Bronchial epithelial cell (primary cell): ENCODE results near the gene CA6. TPM values are rescaled to one million over a fixed set of nuclear protein-coding genes. Genes with fewer than 3 reads are reported as not detected.

Source experiments
- DNase-seq: peaks from one replicate; pipeline ENCODE4 v3.0.0-alpha.2; 2010; ENCODE audit warnings: low read depth
- FAIRE-seq: peaks from 2 replicates; lab custom pipeline; 2011; peaks lifted over from hg19 to GRCh38; lab: Jason Lieb, UNC
- H3K27me3 ChIP-seq: 2 replicates; pipeline ENCODE4 v1.5.1; 2011; ENCODE audit warnings: low read length; ENCODE audit not compliant: control insufficient read depth, insufficient read depth
- H3K36me3 ChIP-seq: 2 replicates; pipeline ENCODE4 v1.5.1; 2011; ENCODE audit warnings: low read length; ENCODE audit not compliant: control insufficient read depth, insufficient read depth
- H3K4me3 ChIP-seq: 2 replicates; pipeline ENCODE4 v1.5.1; 2011; ENCODE audit warnings: mild to moderate bottlenecking, low read depth, low read length, control low read depth
- total RNA-seq: library from RNA; depleted of rRNA; stranded (reverse); fragments of >200 nt; gene quantifications from 2 replicates; pipeline ENCODE4 v1.2.1, GENCODE V29; 2014
- TF ChIP-seq, protein P1 (sequence below): IDR thresholded peaks from 2 replicates; pipeline ENCODE4 v1.5.1; 2011; ENCODE audit warnings: mild to moderate bottlenecking, moderate library complexity, low read length, control low read depth, inconsistent platforms; ENCODE audit not compliant: insufficient read depth, severe bottlenecking

The CA6 gene
- total RNA-seq, 1 donor from 2014 or later, result not detected

DNA sequence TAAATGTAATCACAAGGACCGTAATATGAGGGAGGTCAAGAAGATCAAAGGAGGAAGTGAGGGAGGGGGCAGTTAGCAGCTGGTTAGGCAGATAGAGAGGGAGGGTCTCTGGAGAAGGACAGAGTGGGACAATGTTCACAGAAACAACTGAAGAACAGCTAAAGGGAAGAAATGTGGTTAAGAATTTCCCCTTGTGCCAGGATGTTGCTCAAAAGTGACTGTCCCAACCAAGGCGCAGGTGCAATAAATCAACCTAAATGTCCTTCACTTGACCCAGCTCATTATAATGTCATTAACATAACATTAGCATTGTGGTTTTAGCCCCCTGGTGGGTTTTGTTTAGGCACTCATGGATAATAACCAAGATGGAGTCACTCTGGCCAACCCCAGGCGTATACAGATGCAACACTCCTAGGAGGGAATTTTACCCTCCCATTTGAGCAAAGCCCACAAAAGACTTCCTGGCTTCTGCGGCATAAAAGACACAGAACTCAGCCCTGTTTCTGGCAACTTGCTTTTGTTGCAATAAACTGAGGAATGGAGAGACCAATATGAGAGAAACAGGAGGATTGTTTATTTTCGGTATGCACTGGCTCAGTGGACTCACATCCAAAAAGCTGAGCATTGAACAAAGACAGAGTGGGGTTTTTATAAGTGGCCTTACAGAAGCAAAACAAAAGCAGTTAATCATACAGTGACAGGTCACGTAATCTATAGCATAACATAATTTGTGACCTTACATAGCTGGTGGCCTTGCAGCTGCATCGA lies 7.3 kb upstream of the CA6 start:
- TF ChIP-seq, protein P1, sequence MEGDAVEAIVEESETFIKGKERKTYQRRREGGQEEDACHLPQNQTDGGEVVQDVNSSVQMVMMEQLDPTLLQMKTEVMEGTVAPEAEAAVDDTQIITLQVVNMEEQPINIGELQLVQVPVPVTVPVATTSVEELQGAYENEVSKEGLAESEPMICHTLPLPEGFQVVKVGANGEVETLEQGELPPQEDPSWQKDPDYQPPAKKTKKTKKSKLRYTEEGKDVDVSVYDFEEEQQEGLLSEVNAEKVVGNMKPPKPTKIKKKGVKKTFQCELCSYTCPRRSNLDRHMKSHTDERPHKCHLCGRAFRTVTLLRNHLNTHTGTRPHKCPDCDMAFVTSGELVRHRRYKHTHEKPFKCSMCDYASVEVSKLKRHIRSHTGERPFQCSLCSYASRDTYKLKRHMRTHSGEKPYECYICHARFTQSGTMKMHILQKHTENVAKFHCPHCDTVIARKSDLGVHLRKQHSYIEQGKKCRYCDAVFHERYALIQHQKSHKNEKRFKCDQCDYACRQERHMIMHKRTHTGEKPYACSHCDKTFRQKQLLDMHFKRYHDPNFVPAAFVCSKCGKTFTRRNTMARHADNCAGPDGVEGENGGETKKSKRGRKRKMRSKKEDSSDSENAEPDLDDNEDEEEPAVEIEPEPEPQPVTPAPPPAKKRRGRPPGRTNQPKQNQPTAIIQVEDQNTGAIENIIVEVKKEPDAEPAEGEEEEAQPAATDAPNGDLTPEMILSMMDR, result no peak
- peak; percentile 62 for FAIRE-seq
- no peak for DNase-seq
- Histone ChIP-seq H3K36me3 (no peaks in the 10 kb centered on the region), H3K4me3 (no peak overlapping the region), H3K27me3 (no peaks in the 10 kb centered on the region)

DNA sequence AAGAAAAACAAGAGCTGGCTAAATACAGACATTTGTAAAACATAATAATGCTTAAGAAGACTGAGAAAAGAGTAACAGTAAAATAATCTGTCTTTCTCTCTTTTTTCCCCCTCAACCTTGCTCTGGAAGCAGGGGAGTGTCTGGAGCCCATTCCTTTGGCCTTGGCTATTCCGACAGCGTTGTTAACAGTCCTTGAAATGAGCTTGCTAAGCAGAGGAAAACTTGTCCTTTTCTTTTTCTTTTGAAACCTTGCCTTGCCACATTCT lies 6.7 kb upstream of the CA6 start:
- H3K27me3 ChIP-seq, result no peaks in the 10 kb centered on the region
- TF ChIP-seq, protein P1, result no peak
- H3K36me3 ChIP-seq, result no peaks in the 10 kb centered on the region
- DNase-seq, result no peak
- no peak for FAIRE-seq
- no peak overlapping the region for H3K4me3 ChIP-seq

DNA sequence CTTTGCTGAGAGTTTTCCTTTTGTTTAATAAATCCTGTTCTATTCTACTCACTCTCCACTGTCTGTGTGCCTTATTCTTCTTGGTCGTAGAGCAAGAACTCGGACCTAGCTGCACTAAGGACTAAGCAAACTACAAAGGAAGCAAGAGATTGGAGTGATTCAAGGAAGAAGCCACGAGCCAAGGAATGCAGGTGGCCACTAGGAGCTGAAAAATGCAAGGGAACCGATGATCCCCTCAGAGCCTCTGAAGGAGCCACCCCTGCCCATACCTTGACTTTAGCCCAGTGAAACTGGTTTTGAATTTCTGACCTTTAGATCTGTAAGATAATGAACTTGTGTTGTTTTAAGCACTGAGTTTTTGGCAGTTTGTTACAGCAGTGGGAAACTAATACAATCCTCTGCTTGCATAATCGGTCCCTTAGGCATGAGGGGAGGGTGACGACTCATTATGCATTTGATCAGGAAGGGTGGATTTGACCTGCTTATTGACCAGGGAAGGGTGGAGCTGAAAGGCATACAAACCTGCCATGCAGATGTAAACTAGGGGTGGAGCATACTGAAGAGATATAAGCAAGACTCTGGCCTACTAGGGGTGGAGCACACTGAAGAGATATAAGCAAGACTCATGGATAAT lies 6.2 kb upstream of the CA6 start:
- peak; percentile 85 for DNase-seq
- FAIRE-seq, result peak; percentile 91
- Histone ChIP-seq H3K36me3 (no peaks in the 10 kb centered on the region), H3K4me3 (no peak overlapping the region), H3K27me3 (no peaks in the 10 kb centered on the region)
- TF ChIP-seq, protein P1, result no peak

DNA sequence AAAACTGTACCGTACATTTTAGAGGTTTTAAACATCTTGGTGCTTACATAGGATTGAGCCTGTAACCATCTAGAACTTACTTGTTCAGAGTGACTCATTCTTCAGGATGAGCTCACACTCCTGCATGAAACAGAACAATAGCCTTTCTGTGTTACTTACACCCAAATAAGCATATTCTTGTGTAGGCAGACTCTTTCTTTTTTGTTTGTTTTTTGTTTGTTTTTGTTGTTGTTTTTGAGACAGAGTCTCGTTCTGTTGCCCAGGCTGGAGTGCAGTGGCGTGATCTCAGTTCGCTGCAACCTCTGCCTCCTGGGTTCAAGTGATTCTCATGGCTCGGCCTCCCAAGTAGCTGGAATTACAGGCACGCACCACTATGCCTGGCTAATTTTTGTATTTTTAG lies 3.8 kb upstream of the CA6 start:
- no peak for FAIRE-seq
- TF ChIP-seq, protein P1, result no peak
- DNase-seq, result peak; percentile 89

DNA sequence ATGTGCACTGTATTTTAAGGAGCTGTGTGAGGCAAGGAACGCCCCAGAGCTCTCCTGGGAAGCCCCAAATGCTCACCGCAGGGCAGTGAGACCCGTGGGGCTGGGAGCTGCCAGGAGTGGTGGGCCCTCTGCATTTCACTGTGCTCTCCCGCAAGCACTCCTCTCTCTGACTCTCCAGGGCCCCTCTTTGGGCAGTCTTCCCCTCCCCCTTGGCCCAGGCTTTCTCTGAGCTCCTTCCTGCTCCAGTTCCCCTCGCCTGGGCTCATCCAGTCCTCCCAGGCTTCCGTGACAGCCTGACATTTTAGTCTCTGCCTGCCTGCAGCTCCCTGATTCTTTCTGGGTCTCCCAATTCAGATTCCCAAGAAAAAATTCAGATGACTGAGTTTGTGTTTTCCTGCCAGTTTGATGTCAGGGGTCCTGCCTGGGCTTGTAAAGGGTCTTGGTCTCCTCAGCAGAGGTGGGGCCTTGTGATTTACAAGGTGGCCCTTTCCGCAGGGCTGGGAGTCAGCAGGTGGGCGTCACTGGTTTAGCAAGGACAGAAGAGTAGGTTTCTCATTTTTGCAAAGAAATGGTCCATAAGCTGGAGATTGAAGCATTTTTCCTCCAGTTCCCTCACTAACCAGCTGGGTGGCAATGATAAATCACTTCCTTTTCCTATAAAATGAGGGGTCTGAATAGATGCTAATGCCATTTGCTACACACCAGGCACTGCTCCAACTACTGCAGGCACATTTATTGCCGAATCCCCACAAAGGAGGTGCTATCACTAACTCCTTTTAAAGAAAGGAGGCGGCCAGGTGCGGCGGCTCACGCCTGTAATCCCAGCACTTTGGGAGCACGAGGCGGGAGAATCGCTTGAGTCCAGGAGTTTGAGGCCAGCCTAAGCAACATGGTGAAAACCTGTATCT lies 1.9 kb upstream of the CA6 start:
- TF ChIP-seq, protein P1, result no peak
- no peaks in the 10 kb centered on the region for H3K27me3 ChIP-seq
- DNase-seq (no peak), FAIRE-seq (peak; percentile 40)
- H3K36me3 ChIP-seq, result no peaks in the 10 kb centered on the region
- no peak overlapping the region for H3K4me3 ChIP-seq

More for the DNA sequence above, 3.8 kb upstream of the CA6 start:
- Histone ChIP-seq H3K4me3 (no peak overlapping the region), H3K27me3 (no peaks in the 10 kb centered on the region), H3K36me3 (no peaks in the 10 kb centered on the region)
